Activated CD8-positive, alpha-beta T cell treated with anti-CD3 and anti-CD28 coated beads, Interleukin-2, amount 10 ng/mL, durations not matched to agents 7 days and 5 days (primary cell): ENCODE results near the gene CORO6. TPM values are rescaled to one million over a fixed set of nuclear protein-coding genes. Genes with fewer than 3 reads are reported as not detected.

Source experiments
- ATAC-seq: fragments of 150-1000 bp; cut with Tn5 transposase; one replicate; pipeline ENCODE4 v1.10.0; 2021; ENCODE audit warnings: moderate library complexity
- CTCF ChIA-PET: fragments of 350-600 bp; sonication (Branson Sonifier 250); formaldehyde crosslinking; loops from one replicate; lab custom pipeline; 2021; ENCODE audit warnings: antibody characterized with exemption; lab: Charles Lee
- POLR2A ChIA-PET: fragments of 350-600 bp; sonication (Branson Sonifier 250); formaldehyde crosslinking; loops from one replicate; lab custom pipeline; 2021; ENCODE audit warnings: antibody characterized with exemption; lab: Charles Lee
- DNase-seq: peaks from one replicate; pipeline ENCODE4 v3.0.0-alpha.2; 2020
- H3K27ac Mint-ChIP-seq: one replicate; pipeline ENCODE4 v1.8.0; 2021; ENCODE audit warnings: mild to moderate bottlenecking, mixed read lengths
- H3K27me3 Mint-ChIP-seq: one replicate; pipeline ENCODE4 v1.8.0; 2021; ENCODE audit warnings: low read depth, mixed read lengths
- H3K36me3 Mint-ChIP-seq: one replicate; pipeline ENCODE4 v1.8.0; 2021; ENCODE audit warnings: low read depth, mixed read lengths
- H3K4me1 Mint-ChIP-seq: one replicate; pipeline ENCODE4 v1.8.0; 2021; ENCODE audit warnings: low read depth, mixed read lengths
- H3K4me3 Mint-ChIP-seq: one replicate; pipeline ENCODE4 v1.8.0; 2021; ENCODE audit warnings: mild to moderate bottlenecking, mixed read lengths
- H3K9me3 Mint-ChIP-seq: one replicate; pipeline ENCODE4 v1.8.0; 2022; ENCODE audit warnings: mixed read lengths; ENCODE audit not compliant: insufficient read depth
- total RNA-seq, 2 experiments: library from RNA; stranded (reverse); gene quantifications; one replicate each; pipeline ENCODE4 v1.2.3, GENCODE V29; 2021

CORO6 gene
- total RNA-seq, 2 experiments from 2014 or later = 6.2 to 6.3 TPM

DNA sequence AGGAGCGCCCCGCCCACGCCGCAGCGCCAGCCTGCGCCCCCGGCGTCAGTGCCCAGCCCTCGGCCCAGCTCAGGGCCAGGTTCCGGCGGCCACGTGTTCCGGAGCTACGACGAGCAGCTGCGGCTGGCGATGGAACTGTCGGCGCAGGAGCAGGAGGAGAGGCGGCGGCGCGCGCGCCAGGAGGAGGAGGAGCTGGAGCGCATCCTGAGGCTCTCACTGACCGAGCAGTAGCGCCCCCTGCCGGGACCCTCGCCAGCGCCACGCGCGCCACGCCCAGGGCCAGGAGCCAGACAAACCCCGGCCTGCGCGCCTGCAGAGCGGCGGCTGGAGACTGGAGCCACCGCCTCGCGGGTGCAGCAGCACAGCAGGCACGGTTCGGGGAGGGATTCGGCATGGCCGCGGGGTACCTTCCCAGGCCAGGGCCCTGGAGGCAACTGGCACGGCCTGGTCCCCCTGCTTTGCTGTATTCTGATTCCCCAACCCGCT, 9.3 kb downstream of the CORO6 start:
- Mint-ChIP-seq H3K4me1 (peaks cover 45% of the 10 kb centered on the region), H3K4me3 (peak overlapping the region; percentile 68), H3K36me3 (no peaks in the 10 kb centered on the region), H3K27ac (no peak overlapping the region), H3K27me3 (no peaks in the 10 kb centered on the region), H3K9me3 (no peaks in the 10 kb centered on the region)
- peak; percentile 96 for DNase-seq
- ChIA-PET CTCF (interaction anchor here (0.7 to 7.7 kb wide), 18 partner anchors 9 to 317 kb away, joined by 3 to 110 read pairs (median 6); partner anchors contain the start of genes ABHD15, ANKRD13B, CORO6 and TP53I13), POLR2A (no interaction called here)
- ATAC-seq = peak; percentile 48

DNA sequence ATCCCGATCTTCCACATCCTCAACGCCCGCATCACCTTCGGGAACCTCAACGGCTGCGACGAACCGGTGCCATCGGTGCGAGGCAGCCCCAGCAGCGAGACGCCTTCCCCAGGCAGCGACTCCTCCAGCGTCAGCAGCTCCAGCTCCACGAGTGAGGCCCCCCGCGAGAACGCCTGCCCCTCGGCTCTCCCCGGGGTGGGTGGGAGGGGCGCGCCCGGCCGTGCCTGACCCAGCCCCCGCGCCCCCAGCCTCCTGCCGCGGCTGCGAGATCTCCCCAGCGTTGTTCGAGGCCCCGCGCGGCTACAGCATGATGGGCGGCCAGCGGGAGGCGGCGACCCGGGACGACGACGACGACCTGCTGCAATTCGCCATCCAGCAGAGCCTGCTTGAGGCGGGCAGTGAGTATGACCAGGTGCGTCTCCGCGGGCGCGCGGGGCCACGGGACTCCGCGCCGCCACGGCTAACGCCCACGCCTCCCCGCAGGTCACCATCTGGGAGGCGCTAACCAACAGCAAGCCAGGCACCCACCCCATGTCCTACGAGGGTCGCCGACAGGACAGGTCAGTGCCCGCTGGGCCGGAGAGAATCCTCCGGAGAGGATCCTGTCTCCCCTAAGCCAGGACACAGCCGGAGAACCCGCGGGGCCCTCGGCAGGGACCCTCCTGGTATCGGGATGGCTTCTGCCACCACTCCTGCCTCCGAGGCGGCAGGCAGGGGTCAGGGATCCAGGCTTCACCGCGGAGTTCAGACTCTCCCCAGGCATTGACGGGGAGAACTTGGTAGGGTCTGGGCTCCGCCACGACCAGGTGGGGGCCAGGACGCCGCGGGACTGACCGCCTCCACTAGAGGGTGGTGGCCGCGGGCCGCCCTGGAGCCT, 10.1 kb downstream of the CORO6 start:
- no peaks in the 10 kb centered on the region for H3K27me3 Mint-ChIP-seq
- no peak for DNase-seq
- H3K4me1 Mint-ChIP-seq = peaks cover 39% of the 10 kb centered on the region
- H3K27ac Mint-ChIP-seq = no peak overlapping the region
- POLR2A ChIA-PET = no interaction called here
- no peak for ATAC-seq
- CTCF ChIA-PET = interaction anchor here (0.7 to 7.7 kb wide), 17 partner anchors 8 to 318 kb away, joined by 3 to 110 read pairs (median 6); partner anchors contain the start of genes ABHD15, ANKRD13B, CORO6 and TP53I13
- H3K4me3 Mint-ChIP-seq = peak overlapping the region; percentile 49
- no peaks in the 10 kb centered on the region for H3K36me3 Mint-ChIP-seq
- no peaks in the 10 kb centered on the region for H3K9me3 Mint-ChIP-seq

DNA sequence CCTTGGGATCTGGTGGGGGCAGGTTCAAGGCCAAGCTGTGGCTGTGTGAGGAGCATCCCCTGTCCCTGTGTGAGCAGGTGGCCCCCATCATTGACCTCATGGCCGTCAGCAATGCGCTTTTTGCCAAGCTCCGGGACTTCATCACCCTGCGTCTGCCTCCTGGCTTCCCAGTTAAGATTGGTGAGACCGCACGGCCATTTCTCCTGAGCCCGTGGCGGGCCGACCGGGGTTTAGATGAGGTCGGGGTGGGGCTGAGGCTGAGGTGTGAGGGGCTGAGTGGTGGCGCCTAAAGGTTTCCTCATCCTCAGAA, 10.7 kb downstream of the CORO6 start:
- H3K27ac Mint-ChIP-seq = no peak overlapping the region
- CTCF ChIA-PET = no interaction called here
- no peak overlapping the region for H3K4me3 Mint-ChIP-seq

DNA sequence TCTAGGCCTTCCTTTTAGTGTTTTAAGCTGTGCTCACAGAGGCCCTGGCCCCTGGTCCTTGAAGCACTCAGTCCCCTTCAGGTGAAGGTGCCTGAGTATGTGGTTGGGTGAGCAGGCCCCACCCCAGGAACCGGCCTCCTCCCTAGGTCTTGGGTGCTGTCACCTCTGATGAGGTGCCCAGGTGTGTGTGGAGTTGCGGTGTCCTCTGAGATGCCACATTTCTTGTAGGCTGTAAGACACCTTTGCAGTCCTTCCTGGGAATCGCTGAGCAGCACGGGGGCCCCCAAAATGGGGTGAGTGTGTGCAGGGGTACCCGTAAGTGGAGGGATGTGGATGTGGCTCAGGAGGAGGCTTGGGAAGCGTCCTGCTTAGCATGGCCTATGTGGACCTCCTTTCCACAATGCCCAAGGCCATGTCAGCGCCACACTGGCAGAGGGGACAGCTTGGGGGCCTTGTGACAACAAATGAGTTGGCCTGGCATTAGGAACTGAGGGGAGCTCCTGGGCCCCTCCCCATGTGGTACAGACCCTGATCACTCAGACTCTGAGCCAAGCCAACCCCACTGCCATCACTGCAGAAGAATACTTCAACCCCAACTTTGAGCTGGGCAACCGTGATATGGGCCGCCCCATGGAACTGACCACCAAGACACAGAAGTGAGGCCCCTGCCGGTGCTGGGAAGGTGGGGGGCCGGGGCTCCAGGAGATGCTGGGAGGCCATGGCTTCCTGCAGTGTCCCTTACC, 11.2 kb downstream of the CORO6 start:
- ChIA-PET CTCF (no interaction called here), POLR2A (no interaction called here)
- DNase-seq (no peak), ATAC-seq (no peak)
- no peaks in the 10 kb centered on the region for H3K9me3 Mint-ChIP-seq
- H3K4me3 Mint-ChIP-seq = no peak overlapping the region
- H3K36me3 Mint-ChIP-seq = no peaks in the 10 kb centered on the region
- H3K27me3 Mint-ChIP-seq = no peaks in the 10 kb centered on the region
- no peak overlapping the region for H3K27ac Mint-ChIP-seq
- peaks cover 28% of the 10 kb centered on the region for H3K4me1 Mint-ChIP-seq

More for the DNA sequence above, 10.7 kb downstream of the CORO6 start:
- Mint-ChIP-seq H3K36me3 (no peaks in the 10 kb centered on the region), H3K9me3 (no peaks in the 10 kb centered on the region), H3K4me1 (peaks cover 33% of the 10 kb centered on the region), H3K27me3 (no peaks in the 10 kb centered on the region)
- ATAC-seq = no peak
- no peak for DNase-seq
- POLR2A ChIA-PET = no interaction called here

DNA sequence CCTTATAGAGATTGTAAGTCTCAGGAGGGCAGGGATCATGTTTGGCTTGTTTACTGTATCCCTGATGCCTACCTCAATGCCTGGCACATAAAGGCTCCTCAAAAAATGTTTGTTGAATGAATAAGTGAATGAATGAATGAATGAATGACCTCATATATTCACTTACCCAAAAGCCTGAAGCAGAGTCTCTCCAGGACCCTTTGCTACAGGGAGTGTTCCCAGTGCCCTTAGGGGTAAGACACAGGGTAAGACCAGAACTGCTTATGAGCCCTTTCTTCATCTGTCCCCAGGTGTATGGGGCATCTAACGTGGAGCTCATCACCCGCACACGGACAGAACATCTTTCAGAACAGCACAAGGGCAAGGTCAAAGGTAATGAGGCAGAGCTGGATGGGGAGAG, 12.3 kb downstream of the CORO6 start:
- POLR2A ChIA-PET = no interaction called here
- H3K4me3 Mint-ChIP-seq = no peak overlapping the region
- H3K4me1 Mint-ChIP-seq = peaks cover 19% of the 10 kb centered on the region
- no peaks in the 10 kb centered on the region for H3K36me3 Mint-ChIP-seq
- H3K9me3 Mint-ChIP-seq = no peaks in the 10 kb centered on the region
- H3K27me3 Mint-ChIP-seq = no peaks in the 10 kb centered on the region
- no peak for ATAC-seq
- H3K27ac Mint-ChIP-seq = no peak overlapping the region
- no peak for DNase-seq
- CTCF ChIA-PET = interaction anchor here (1.6 kb wide), 1 partner anchor 22 kb away, joined by 3 read pairs; no protein-coding TSS in a partner anchor

DNA sequence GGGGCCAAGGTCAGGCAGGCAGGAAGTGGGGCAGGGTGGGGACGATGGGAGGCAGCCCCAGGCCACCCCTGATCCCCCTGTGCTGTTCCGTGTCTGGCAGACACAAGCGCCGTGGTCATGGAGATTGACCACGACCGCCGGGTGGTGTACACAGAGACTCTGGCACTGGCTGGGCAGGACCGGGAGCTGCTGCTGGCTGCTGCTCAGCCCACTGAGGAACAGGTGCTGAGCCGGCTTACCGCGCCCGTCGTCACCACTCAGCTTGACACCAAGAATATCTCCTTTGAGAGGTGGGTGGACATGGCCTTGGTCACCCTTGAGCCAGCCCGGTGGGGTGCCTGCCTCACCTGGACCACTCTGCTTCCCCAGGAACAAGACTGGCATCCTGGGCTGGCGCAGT, 13.7 kb downstream of the CORO6 start:
- Mint-ChIP-seq H3K9me3 (no peaks in the 10 kb centered on the region), H3K4me3 (no peak overlapping the region), H3K36me3 (no peaks in the 10 kb centered on the region), H3K27ac (no peak overlapping the region), H3K4me1 (peaks cover 5% of the 10 kb centered on the region), H3K27me3 (no peaks in the 10 kb centered on the region)
- ChIA-PET CTCF (interaction anchor here (1.2 to 1.9 kb wide), 3 partner anchors 9 to 36 kb away, joined by 3 to 6 read pairs (median 4); no protein-coding TSS in a partner anchor), POLR2A (no interaction called here)
- DNase-seq (no peak), ATAC-seq (no peak)

DNA sequence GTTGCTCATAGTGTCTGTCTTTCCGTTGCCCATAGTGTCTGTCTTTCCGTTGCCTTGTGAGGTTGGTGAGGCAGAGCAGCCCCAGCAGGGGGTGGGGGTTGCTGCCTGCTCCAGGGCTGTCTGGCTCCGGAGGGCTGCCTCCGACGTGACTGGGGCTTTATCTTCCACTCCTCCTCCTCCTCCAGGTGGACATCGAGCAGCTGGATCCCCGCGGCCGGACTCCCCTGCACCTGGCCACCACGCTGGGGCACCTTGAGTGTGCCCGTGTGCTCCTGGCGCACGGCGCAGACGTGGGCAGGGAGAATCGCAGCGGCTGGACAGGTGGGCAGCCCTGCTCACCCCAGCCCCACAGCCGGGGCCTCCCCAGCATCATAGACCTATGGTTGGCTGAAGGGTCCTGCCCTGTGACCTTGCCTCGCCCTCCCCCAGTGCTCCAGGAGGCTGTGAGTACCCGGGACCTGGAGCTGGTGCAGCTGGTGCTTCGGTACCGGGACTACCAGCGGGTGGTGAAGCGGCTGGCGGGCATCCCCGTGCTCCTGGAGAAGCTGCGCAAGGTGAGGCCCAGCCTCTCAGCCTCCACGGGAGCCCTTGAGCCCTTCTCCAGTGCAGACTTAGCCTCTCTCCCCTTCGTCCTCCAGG, 15.0 kb downstream of the CORO6 start:
- Mint-ChIP-seq H3K27me3 (no peaks in the 10 kb centered on the region), H3K27ac (no peak overlapping the region), H3K36me3 (no peaks in the 10 kb centered on the region), H3K4me3 (no peak overlapping the region), H3K9me3 (no peaks in the 10 kb centered on the region), H3K4me1 (no peaks in the 10 kb centered on the region)
- ChIA-PET POLR2A (no interaction called here), CTCF (interaction anchor here (0.9 to 3.5 kb wide), 5 partner anchors 10 to 35 kb away, joined by 3 to 16 read pairs (median 4); no protein-coding TSS in a partner anchor)
- ATAC-seq = no peak
- DNase-seq = no peak

DNA sequence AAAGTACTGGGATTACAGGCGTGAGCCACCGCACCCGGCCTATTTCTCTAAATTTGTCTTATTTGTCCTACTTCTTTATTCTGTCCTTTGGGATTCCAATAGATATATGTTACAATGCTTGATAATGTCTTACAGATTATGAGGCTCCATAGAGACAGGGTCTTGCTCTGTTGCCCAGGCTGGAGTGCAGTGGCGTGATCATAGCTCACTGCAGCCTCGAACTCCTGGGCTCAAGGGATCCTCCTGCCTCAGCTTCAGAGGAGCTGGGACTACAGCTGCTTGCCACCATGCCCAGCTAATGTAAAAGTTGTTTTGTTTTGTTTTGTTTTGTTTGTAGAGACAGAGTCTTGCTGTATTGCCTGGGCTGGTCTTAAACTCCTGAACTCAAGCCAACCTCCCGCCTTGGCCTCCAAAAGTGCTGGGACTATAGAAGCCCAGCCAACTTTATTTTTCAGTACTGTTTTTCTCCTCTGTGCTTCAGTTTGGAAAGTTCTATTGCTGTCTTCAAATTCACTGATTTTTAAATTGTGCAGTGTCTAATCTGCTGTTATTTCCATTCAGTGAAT, 19.5 kb downstream of the CORO6 start:
- H3K27me3 Mint-ChIP-seq = no peaks in the 10 kb centered on the region
- H3K9me3 Mint-ChIP-seq = no peaks in the 10 kb centered on the region
- no peak overlapping the region for H3K4me3 Mint-ChIP-seq
- CTCF ChIA-PET = interaction anchor here (2.3 kb wide), 1 partner anchor 10 kb away, joined by 13 read pairs; no protein-coding TSS in a partner anchor
- DNase-seq (no peak), ATAC-seq (no peak)
- no peaks in the 10 kb centered on the region for H3K36me3 Mint-ChIP-seq
- no peak overlapping the region for H3K27ac Mint-ChIP-seq
- peaks cover 7% of the 10 kb centered on the region for H3K4me1 Mint-ChIP-seq
- POLR2A ChIA-PET = no interaction called here

DNA sequence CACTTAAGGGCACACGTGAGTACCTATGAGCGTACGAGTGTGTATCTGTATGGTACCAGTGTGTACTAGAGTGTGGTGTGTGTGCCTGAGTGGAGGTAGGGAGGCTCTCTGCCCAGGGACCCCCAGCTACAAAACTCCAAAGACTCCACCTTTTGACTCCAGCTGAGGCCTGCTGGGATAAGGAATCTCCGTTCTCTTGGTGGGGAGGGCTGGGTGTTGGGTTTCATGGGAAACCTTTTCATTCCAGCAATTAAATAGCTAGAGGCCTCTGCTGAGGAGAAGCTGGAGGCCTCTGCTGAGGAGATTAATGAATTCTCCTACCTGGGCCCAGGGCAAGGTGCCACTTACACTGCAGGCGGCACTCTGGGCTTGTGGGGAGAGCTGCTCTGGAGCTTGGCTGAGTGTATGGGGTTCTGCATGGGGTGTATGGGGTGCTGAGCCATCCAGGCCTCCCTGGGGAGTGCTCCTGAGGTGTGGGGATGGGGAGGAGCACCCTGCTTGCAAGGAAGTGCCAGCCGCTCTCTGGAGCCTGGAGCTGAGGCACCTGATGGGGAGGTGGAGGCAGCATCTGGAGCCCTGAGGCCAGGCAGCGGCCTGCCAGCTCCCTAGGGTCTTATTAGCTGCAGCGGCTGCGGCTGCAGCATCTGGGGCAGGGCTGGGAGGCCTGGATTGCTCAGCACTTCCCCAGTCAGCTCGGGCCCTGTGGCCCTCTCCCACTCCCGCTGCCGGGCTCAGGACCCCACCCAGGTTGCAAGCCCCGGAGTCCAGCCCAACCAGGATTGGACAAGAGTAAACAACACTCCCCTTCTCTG, 25.1 kb downstream of the CORO6 start:
- H3K4me3 Mint-ChIP-seq = no peak overlapping the region
- CTCF ChIA-PET = interaction anchor here (1.8 to 3.3 kb wide), 2 partner anchors 11 to 19 kb away, joined by 3 to 21 read pairs; no protein-coding TSS in a partner anchor

DNA sequence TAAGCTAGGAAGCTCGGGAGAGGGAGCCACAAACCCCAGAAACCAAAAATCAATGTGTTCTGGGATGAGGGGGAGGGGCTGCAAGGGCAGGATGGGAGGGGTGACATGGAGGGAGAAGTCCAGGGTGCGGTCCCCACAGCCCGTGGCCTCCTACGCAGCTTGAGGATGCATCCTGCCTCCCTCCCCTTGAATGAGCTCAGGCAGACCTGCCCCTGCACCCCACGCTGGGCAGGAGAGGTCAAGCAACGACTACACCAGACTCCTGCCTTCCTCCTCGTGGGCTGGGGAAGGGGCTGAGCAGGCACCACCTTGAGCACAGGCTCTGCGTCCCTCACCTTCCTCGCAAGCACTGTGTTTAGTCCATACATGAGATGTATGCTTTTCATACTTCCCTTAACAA, 25.9 kb downstream of the CORO6 start:
- H3K4me3 Mint-ChIP-seq = no peak overlapping the region
- ATAC-seq (no peak), DNase-seq (no peak)
- no peak overlapping the region for H3K27ac Mint-ChIP-seq
- CTCF ChIA-PET = interaction anchor here (1.8 to 3.3 kb wide), 2 partner anchors 11 to 20 kb away, joined by 3 to 21 read pairs; no protein-coding TSS in a partner anchor
- H3K9me3 Mint-ChIP-seq = no peaks in the 10 kb centered on the region
- H3K27me3 Mint-ChIP-seq = no peaks in the 10 kb centered on the region
- POLR2A ChIA-PET = interaction anchor here (1.2 kb wide), 1 partner anchor 18 kb away, joined by 3 read pairs; no protein-coding TSS in a partner anchor
- H3K36me3 Mint-ChIP-seq = no peaks in the 10 kb centered on the region
- peaks cover 25% of the 10 kb centered on the region for H3K4me1 Mint-ChIP-seq

More for the DNA sequence above, 25.1 kb downstream of the CORO6 start:
- H3K27ac Mint-ChIP-seq = no peak overlapping the region
- no peaks in the 10 kb centered on the region for H3K27me3 Mint-ChIP-seq
- POLR2A ChIA-PET = interaction anchor here (1.2 kb wide), 1 partner anchor 18 kb away, joined by 3 read pairs; no protein-coding TSS in a partner anchor
- DNase-seq (no peak), ATAC-seq (no peak)
- H3K36me3 Mint-ChIP-seq = no peaks in the 10 kb centered on the region
- peaks cover 18% of the 10 kb centered on the region for H3K4me1 Mint-ChIP-seq
- no peaks in the 10 kb centered on the region for H3K9me3 Mint-ChIP-seq
